H1 (cell line): ENCODE data around the gene CCL28.

Experiments
- ATF3 ChIP-seq: IDR thresholded peaks from 2 replicates; pipeline ENCODE4 v1.6.1; 2011; ENCODE audit warnings: low read depth, mild to moderate bottlenecking, low read length; ENCODE audit not compliant: insufficient read depth
- CEBPB ChIP-seq: IDR thresholded peaks from 2 replicates; pipeline ENCODE4 v1.6.1; 2012; ENCODE audit warnings: low read depth, low read length
- POLR2A ChIP-seq, 2 experiments: IDR thresholded peaks; 1 replicate in 1 of 2; 2 replicates in 1 of 2; pipeline ENCODE4 v1.6.1; 2011; ENCODE audit warnings: low read depth in 2 of 2, low read length in 2 of 2, mild to moderate bottlenecking in 2 of 2; ENCODE audit errors: control extremely low read depth in 1 of 2
- RFX5 ChIP-seq: IDR thresholded peaks from 2 replicates; pipeline ENCODE4 v1.6.1; 2011; ENCODE audit warnings: low read depth, low read length, improper control_type of control experiment, borderline replicate concordance

GRCh38 chr5:43425983-43426382 is 13.8 kb upstream of the CCL28 start:
- TF ChIP-seq POLR2A (IDR thresholded peaks at IDR 0.05; ENCODE audit: control extremely low read depth in 1 of 2, low read depth in 2 of 2, low read length in 2 of 2) (no peak), CEBPB (no peak), ATF3 (no peak), RFX5 (no peak)
